NCI-H146 treated with DMSO at 0.1 percent for 48 hours (cell line): ENCODE results near the gene LAG3.
A peak's percentile ranks its signal among the peaks of the same experiment; 100 is the strongest.
"Not testable (repeated sequence)": the region's sequence is repeated elsewhere in the genome, so short reads cannot be mapped to it uniquely, and the experiment has no call there.

ENCODE experiments used
- DNase-seq: peaks from one replicate; lab custom pipeline; 2025; ENCODE audit not compliant: unreplicated experiment; lab: John Stamatoyannopoulos, UW

Gene LAG3

DNA sequence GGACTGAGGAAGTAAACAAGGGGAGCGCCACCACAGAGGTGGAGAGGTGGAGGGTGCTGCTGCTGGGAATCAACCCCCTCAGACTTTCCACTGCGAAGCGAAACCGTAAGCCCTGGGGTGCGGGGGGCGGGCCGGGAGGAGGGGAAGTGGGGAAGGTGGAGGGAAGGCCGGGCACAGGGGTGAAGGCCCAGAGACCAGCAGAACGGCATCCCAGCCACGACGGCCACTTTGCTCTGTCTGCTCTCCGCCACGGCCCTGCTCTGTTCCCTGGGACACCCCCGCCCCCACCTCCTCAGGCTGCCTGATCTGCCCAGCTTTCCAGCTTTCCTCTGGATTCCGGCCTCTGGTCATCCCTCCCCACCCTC is at the start of gene LAG3:
LAG3 (plus strand) TSS at position 190 of the 365 bp plus-strand sequence. CDS start 333 bp downstream, outside the sequence.
- no peak for DNase-seq

DNA sequence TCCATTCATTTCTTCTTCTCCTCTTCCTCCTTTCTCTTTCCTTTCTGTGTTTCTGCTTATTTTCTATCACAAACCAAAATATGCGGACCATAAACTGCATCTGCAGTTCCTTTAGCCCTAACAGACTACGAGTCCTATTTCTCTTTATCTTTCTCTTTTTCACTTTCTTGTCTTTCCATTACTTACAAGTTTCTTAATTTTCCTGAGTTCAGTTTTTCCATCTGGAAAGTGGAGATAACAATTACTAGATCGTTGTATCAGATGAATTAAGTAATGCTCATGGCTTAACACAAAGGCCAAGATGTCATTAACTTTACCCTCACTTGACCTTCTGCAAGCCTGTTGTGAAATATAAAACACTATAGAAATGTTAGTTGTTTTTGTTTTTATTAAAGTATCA is 49.5 kb upstream of the LAG3 start:
- no peak for DNase-seq

DNA sequence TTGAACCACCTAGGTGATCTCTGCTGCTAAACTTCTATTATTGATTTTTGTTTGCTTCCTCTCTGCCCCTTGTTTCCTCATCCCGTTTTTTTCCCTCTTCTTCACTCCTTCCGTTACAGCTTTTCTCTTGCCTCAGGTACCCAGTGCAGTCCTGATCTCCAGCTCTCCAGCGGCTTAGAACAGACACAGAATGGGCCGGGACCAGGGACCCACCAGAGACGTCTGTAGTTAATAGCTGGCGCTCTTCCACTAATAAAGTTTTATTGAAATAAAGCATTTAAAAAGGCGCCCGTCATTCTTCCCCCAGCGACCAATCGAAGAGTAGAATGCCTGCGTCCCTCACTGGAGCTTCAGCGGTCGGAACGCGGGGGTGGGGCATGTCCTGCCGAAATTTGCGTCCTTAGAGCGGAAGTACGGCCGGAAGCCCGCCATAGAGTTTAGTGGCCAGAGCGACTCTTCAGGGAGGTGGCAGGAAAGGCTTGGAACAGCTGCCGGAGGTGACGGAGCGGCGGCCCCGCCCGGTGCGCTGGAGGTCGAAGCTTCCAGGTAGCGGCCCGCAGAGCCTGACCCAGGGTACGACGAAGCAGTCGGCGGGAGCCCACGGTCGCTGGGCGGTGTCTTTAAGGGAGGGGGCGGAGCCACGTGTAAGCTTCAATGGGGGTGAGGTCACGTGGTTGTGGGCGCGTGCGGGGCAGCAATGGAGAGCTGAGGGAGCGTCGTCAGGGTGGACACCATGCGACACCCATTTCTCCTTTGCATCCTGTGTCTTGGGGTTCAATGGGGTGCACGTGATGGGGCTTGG is 48.5 kb upstream of the LAG3 start, which contains the start of gene COPS7A:
COPS7A (plus strand) TSS at position 440 of the 802 bp plus-strand sequence. CDS start 611 bp downstream, outside the sequence.
- peak; percentile 100 for DNase-seq

GRCh38 chr12:6724409-6724797 is 47.9 kb upstream of the LAG3 start:
- peak; percentile 73 for DNase-seq

DNA sequence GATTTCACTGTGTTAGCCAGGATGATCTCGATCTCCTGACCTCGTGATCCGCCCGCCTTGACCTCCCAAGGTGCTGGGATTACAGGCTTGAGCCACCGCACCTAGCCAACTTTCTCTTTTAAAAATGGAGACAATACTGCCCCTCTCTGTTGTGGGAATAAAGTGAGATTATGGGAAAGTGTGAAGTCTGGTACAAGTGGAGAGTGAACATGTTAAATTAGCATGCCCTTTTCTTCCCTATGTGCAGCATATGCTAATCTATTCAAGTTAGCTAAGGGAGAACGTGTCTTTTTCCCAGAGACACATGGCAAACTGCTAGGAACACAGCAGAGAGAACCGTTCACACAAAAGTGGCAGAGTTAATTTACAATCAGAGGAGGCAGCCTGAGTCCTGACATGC is 47.0 kb upstream of the LAG3 start:
- no peak for DNase-seq

DNA sequence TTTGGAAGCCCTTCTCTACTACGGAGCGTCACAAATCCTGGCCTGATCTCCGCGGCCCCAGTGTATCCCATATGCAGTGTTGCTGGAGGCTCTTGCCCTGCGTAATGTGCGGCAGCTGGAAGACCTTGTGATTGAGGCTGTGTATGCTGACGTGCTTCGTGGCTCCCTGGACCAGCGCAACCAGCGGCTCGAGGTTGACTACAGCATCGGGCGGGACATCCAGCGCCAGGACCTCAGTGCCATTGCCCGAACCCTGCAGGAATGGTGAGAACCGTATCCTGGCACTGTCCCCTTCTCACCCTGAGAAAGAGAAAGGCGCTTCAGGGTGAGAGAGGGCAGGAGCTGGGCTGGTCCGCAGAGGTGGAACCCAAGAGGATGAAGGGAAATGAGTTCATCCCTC is 43.1 kb upstream of the LAG3 start:
- DNase-seq: no peak

- DNase-seq: no peak
Measured at GRCh38 chr12:6730169-6730568, 42.2 kb upstream of the LAG3 start.

DNA sequence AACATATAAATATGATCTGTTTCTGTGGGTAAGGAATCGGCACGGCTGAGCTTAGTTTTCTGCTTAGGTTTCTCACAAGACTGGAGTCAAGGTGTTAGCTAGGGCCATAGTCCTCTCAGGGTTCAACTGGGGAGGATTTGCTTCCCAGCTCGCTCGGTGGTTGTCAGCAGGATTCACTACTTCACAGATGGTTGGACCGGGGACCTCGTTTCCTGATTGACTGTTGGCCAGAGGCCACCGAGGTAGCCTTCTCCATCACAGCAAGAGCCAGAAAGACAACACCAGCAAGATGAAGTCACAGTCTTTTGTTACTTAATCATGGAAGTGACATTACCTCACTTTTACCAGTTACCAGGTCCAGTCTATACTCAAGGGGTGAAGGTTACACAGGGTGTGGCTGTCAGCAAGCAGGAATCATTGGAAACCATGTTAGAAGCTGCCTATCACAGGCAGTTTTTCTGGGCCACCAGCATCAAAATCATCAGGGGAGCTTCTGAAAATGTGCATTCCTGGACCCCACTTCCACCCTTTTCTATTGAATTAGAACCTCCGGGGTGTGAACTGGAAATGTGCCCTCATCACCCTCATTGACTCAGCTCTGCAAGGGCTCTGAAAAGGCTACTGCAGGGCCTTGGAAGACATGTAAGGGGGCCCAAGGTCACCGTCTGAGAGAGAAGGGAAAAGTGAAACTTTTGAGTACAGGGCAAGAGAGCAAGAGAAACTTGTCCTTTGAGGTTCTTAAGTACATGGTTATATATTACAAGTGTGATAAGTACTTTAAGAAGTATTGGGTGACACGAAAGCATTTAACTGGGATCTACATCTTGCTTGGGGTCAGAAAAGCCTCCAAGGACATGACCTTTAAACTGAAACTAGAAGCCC is 37.6 kb upstream of the LAG3 start:
- no peak for DNase-seq

DNA sequence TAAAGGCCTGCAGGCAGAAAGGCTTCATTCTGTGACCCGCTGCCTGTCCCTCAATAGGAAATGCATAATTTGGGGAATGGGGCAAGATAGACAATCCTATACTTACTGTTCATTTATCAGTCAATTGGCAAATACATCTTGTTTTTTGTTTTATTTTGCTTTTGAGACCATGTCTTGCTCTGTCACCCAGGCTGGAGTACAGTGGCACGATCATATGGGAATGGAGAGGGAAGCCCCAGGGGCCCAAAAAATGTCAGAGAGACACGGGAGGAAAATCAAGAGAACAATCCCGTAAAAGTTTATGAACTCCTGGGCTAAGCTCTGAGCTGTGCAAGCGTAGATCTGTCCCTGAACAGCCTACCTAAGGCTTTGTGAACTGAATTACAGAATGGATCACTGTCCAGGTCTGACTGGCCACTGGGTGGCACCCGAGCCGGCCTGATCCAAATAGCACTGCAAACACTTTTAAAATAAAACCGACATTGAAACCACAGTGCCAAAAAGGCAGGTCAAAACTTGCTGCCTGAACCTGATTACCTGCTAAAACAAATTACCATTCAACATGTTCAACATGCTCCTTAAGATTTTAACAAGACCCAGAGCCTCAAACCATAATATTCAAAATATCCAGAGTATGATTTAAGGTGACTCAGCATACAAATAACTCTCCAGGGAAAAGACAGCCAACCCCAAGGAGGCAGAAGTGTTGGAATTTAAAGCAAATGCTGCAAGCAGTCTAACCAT is 36.7 kb upstream of the LAG3 start:
- DNase-seq: peak; percentile 70

GRCh38 chr12:6736754-6737153 is 35.6 kb upstream of the LAG3 start:
- no peak for DNase-seq

GRCh38 chr12:6742080-6742479 is 30.2 kb upstream of the LAG3 start:
- DNase-seq: not testable (repeated sequence)

- no peak for DNase-seq
Measured at GRCh38 chr12:6742834-6743233, 29.5 kb upstream of the LAG3 start.

DNA sequence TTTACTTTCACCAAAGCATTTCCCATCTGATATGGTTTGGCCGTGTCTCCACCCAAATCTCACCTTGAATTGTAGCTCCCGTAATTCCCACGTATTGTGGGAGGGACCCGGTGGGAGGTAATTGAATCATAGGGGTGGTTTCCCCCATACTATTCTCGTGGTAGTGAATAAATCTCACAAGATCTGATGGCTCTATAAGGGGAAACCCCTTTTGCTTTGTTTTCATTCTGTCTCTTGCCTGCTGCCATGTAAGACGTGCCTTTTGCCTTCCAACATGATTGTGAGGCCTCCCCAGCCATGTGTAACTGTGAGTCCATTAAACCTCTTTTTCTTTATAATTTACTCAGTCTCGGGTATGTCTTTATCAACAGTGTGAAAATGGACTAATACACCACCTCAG is 29.0 kb upstream of the LAG3 start:
- DNase-seq: not testable (repeated sequence)

GRCh38 chr12:6745741-6746525 is 26.4 kb upstream of the LAG3 start:
- no peak for DNase-seq

DNA sequence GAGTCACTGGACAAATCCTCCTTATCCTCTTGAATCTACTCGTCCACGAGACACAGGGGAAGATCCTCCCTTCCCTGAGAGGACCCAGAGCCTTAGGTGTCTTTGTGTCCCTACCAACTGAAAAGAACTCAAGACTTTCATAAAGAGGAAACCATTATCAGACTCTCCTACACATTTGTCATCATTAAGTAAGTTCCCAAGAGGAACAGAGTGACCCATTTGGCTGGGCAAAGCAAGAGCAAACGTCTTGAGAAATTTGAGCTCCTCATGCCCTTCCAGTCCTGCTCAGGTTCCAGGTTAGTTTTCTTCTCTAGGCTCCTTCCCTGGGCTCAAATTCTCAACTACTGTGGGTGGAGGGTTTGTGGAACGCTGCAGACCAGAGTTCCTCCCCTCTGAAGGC is 25.1 kb upstream of the LAG3 start:
- no peak for DNase-seq

GRCh38 chr12:6748761-6749160 is 23.6 kb upstream of the LAG3 start:
- no peak for DNase-seq

DNA sequence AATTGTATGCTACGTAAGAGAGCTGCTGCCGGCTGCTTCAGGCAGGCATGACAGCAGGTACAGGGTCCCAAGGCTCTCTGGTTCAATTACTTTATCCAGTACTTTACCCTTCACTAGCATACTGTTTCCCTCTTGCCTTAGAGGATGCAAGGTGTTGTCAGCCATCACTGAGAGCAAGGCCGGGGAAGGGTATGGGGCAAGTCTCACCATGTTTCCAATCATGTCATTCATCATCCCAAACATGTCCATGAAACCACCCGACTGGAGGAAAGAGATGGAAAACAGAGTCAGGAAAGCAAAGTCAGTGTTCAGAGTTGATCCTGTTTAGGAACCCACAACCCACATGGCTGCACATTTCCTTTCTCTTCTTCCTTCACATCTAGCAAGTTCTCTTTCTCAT is 21.8 kb upstream of the LAG3 start:
- DNase-seq: no peak

DNA sequence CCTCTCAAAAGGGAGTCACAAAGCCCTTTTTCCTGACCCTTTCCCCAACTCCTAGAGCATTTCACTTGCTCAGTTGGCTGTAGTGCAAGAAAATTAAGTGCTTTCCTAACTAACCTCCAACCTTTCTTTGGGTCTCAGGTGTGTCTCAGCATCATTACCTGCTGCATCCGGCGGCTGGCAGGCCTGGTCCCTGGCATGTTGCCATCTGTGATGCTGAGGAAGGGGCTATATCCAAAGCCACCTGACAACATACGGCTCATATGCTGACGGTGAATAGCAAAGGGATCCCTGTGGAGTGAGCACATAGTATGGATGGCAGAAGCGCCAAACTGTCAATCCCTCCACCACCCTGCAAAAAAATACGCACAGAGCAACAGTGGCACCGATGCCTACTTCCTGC is 20.6 kb upstream of the LAG3 start:
- no peak for DNase-seq

DNA sequence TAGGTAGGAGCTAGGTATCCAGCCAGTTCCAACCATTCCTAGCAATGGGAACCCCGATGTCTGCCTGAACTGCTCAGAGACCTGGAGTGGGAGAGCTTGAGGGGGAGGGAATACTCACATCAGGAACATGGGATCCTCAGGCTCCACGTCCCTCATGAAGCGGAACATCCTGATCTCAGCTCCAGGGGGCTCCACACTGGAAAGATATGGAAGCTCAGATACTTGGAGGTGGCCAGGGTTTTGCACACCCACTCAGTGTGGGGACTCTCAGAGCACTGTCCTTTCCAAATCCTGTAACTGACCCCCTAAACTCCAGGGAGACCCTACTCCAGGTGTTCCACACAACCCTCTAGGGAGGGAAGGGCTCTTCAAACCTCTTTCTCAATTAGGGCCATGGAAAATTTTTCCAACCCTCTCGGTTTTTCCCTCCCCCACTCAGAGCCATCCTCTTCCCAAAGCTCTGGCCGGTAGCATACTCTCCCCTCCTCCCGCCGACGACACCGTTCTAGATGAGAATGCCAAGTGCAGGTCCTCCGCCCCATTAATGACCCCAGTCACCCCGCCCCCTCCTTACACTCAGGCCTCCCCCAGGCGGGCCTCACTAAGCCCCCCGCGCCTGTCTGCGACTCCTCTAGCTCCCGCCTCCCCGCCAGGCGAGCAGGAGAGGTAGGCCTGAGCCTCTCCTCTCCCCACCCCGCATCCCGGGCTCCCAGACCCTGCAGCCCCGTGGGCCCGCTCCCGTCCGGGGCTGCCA is 20.0 kb upstream of the LAG3 start:
- peak; percentile 63 for DNase-seq
